GM21723 (cell line): ENCODE results near the gene MYL1.

Experiments used
- ATAC-seq: cut with Tn5 transposase; IDR thresholded peaks from one replicate; pipeline ENCODE4 v1.9.1; 2021; ENCODE audit warnings: mild to moderate bottlenecking, moderate library complexity; ENCODE audit not compliant: unreplicated experiment

MYL1 gene

GRCh38 chr2:210268281-210268680 lies 46.7 kb downstream of the MYL1 start:
- no peak for ATAC-seq

- no peak for ATAC-seq
Observed at GRCh38 chr2:210267698-210268097, 47.3 kb downstream of the MYL1 start.

GRCh38 chr2:210264282-210264681 lies 50.7 kb downstream of the MYL1 start:
- no peak for ATAC-seq

- no peak for ATAC-seq
Observed at GRCh38 chr2:210263841-210264240, 51.1 kb downstream of the MYL1 start.

GRCh38 chr2:210262036-210262435 lies 52.9 kb downstream of the MYL1 start:
- no peak for ATAC-seq

- no peak for ATAC-seq
Observed at GRCh38 chr2:210259687-210260086, 55.3 kb downstream of the MYL1 start.

- ATAC-seq, result no peak
Observed at GRCh38 chr2:210252699-210253606, 62.0 kb downstream of the MYL1 start.

- ATAC-seq, result no peak
Observed at GRCh38 chr2:210250622-210251021, 64.4 kb downstream of the MYL1 start.
